GM21576 (cell line): ENCODE results near the gene RXFP1.

Source experiments
- ATAC-seq: cut with Tn5 transposase; IDR thresholded peaks from one replicate; pipeline ENCODE4 v1.9.1; 2021; ENCODE audit warnings: mild to moderate bottlenecking, moderate library complexity; ENCODE audit not compliant: unreplicated experiment

Gene RXFP1

GRCh38 chr4:158540125-158540907 is 18.6 kb downstream of the RXFP1 start:
- ATAC-seq: no peak

- no peak for ATAC-seq
These were observed 19.8 kb downstream of the RXFP1 start for GRCh38 chr4:158541506-158541905.

- no peak for ATAC-seq
These were observed 21.5 kb downstream of the RXFP1 start for GRCh38 chr4:158543191-158543590.

GRCh38 chr4:158544141-158544540 is 22.5 kb downstream of the RXFP1 start:
- ATAC-seq: no peak

- no peak for ATAC-seq
These were observed 31.7 kb downstream of the RXFP1 start for GRCh38 chr4:158553364-158553763.

- no peak for ATAC-seq
These were observed 38.6 kb downstream of the RXFP1 start for GRCh38 chr4:158560284-158560683.

- no peak for ATAC-seq
These were observed 45.2 kb downstream of the RXFP1 start for GRCh38 chr4:158566860-158567259.

GRCh38 chr4:158571736-158572135 is 50.1 kb downstream of the RXFP1 start:
- no peak for ATAC-seq

GRCh38 chr4:158572608-158573007 is 50.9 kb downstream of the RXFP1 start:
- ATAC-seq: no peak

GRCh38 chr4:158578476-158578875 is 56.8 kb downstream of the RXFP1 start:
- no peak for ATAC-seq

GRCh38 chr4:158580064-158580463 is 58.4 kb downstream of the RXFP1 start:
- no peak for ATAC-seq

- no peak for ATAC-seq
These were observed 59.5 kb downstream of the RXFP1 start for GRCh38 chr4:158581161-158581560.

- ATAC-seq: no peak
These were observed 65.2 kb downstream of the RXFP1 start for GRCh38 chr4:158586881-158587280.

GRCh38 chr4:158588285-158588684 is 66.6 kb downstream of the RXFP1 start:
- no peak for ATAC-seq

GRCh38 chr4:158588777-158589176 is 67.1 kb downstream of the RXFP1 start:
- no peak for ATAC-seq

- no peak for ATAC-seq
These were observed 68.6 kb downstream of the RXFP1 start for GRCh38 chr4:158590306-158590705.

GRCh38 chr4:158590824-158591223 is 69.1 kb downstream of the RXFP1 start:
- ATAC-seq: no peak

GRCh38 chr4:158597879-158598596 is 76.4 kb downstream of the RXFP1 start:
- ATAC-seq: no peak

- no peak for ATAC-seq
These were observed 77.5 kb downstream of the RXFP1 start for GRCh38 chr4:158599150-158599549.

- ATAC-seq: no peak
These were observed 78.2 kb downstream of the RXFP1 start for GRCh38 chr4:158599765-158600498.

GRCh38 chr4:158604369-158604768 is 82.7 kb downstream of the RXFP1 start:
- ATAC-seq: no peak

- ATAC-seq: no peak
These were observed 83.7 kb downstream of the RXFP1 start for GRCh38 chr4:158605393-158605792.
